H1 (cell line): ENCODE data around the gene SPRING1. TPM values are rescaled to one million over a fixed set of nuclear protein-coding genes. Genes with fewer than 3 reads are reported as not detected.

ENCODE experiments used
- EGR1 ChIP-seq: IDR thresholded peaks from 2 replicates; pipeline ENCODE4 v1.6.1; 2011; ENCODE audit warnings: low read depth, low read length, borderline replicate concordance
- FOSL1 ChIP-seq: IDR thresholded peaks from 2 replicates; pipeline ENCODE4 v1.6.1; 2011; ENCODE audit warnings: mild to moderate bottlenecking, low read depth, low read length, moderate library complexity; ENCODE audit not compliant: insufficient read depth
- JUND ChIP-seq: IDR thresholded peaks from 2 replicates; pipeline ENCODE4 v1.6.1; 2011; ENCODE audit warnings: mild to moderate bottlenecking, improper control_type of control experiment, low read length
- KDM4A ChIP-seq: IDR thresholded peaks from one replicate; pipeline ENCODE4 v1.7.1; 2012; ENCODE audit warnings: low read depth, mild to moderate bottlenecking, moderate library complexity, low read length, inconsistent platforms; ENCODE audit not compliant: severe bottlenecking
- NANOG ChIP-seq: IDR thresholded peaks from 2 replicates; pipeline ENCODE4 v1.6.1; 2011; ENCODE audit warnings: low read length, low read depth, mild to moderate bottlenecking, inconsistent platforms; ENCODE audit not compliant: insufficient read depth, poor library complexity, severe bottlenecking
- POLR2AphosphoS5 ChIP-seq: IDR thresholded peaks from 2 replicates; pipeline ENCODE4 v1.6.1; 2011; ENCODE audit warnings: low read depth, low read length
- RFX5 ChIP-seq: IDR thresholded peaks from 2 replicates; pipeline ENCODE4 v1.6.1; 2011; ENCODE audit warnings: low read depth, low read length, improper control_type of control experiment, borderline replicate concordance
- SP2 ChIP-seq: IDR thresholded peaks from 2 replicates; pipeline ENCODE4 v1.6.1; 2012; ENCODE audit warnings: mild to moderate bottlenecking, low read length, inconsistent platforms
- polyA plus RNA-seq, 7 experiments: library from polyadenylated mRNA; depleted of rRNA in 3 of 7; stranded (reverse) in 5 of 7; unstranded in 2 of 7; fragments of >200 nt in 5 of 7; fragments of 200-250 nt in 2 of 7; gene quantifications; 1 replicate in 5 of 7; 2 replicates in 1 of 7; 4 replicates in 1 of 7; pipeline versions ENCODE4 v1.2.1 to v1.2.3, GENCODE V29; 2011 to 2013; ENCODE audit warnings: missing spikeins in 2 of 7, mixed read lengths in 2 of 7
- small RNA-seq: library from polyadenylated mRNA; stranded (forward); fragments of <200 nt; extraction: miRNeasy Mini kit (QIAGEN cat#:217004); gene quantifications from one replicate; pipeline ENCODE3, GENCODE V24; 2013; ENCODE audit not compliant: insufficient read depth
- total RNA-seq: library from RNA; stranded (reverse); fragmentation: NEBNext Ultra II Directional; extraction: Animal tissue kit (Norgen Biotek cat#: 25700); gene quantifications from 2 replicates; pipeline ENCODE4 v1.2.1, GENCODE V29; 2021

SPRING1 gene
- total and polyA plus RNA-seq, 2 of the 8 experiments (the other 6 are each of a cell fraction or from before 2014, with no cell fraction given), result 14.3 to 46.5 TPM

DNA sequence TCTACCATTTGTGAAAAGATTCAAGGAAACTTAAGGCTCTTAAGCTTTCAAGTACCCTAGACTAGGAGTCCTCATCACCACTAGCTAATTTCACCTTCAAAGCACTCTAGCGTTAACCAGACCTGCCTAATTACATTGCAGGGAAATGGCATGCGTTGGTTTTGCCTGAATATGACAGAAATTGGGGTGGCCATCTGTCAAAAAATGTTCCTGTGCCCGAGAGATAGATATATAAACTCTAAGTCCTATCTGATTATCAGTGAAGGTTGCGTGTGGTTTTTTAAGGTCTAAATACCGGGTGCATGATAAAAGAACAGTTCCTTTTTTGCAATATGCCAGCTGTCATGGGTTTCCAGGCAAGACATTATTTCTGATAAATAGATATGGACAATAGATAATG is 48.3 kb downstream of the SPRING1 start (continued):
- TF ChIP-seq EGR1, result no peak
- no peak for TF ChIP-seq RFX5
- TF ChIP-seq NANOG, result no peak
- no peak for TF ChIP-seq SP2
- TF ChIP-seq FOSL1, result no peak
- no peak for TF ChIP-seq KDM4A
- TF ChIP-seq POLR2AphosphoS5, result no peak
- no peak for TF ChIP-seq JUND
- TF ChIP-seq, all 59 proteins: peak for 0

Small RNA genes lying within 50 kb of the gene (small RNA-seq; reads per million reads assigned to genes)
- gene RNU6-558P, result not detected

Other genes with a start within 250 kb of the SPRING1 start
- gene MAP1LC3B2, start 178.7 kb downstream of the SPRING1 start, total RNA-seq, result 1.3 and 1.5 TPM in 2 replicates
- 0.39 TPM in 2 replicates for gene MAP1LC3B2, start 178.7 kb downstream of the SPRING1 start, polyA plus RNA-seq (2011; rRNA removed)
- gene RNFT2, start 246 bp upstream of the SPRING1 start, total RNA-seq, result 32.0 and 33.1 TPM in 2 replicates
- 12.7 and 14.2 TPM in 2 replicates for gene RNFT2, start 246 bp upstream of the SPRING1 start, polyA plus RNA-seq (2011; rRNA removed)
- 2.7 TPM in 2 replicates for gene HRK, start 143.4 kb upstream of the SPRING1 start, total RNA-seq
- 1.1 and 1.6 TPM in 2 replicates for gene HRK, start 143.4 kb upstream of the SPRING1 start, polyA plus RNA-seq (2011; rRNA removed)
- 15.9 and 16.0 TPM in 2 replicates for gene FBXW8, start 172.9 kb upstream of the SPRING1 start, total RNA-seq
- gene FBXW8, start 172.9 kb upstream of the SPRING1 start, polyA plus RNA-seq (2011; rRNA removed), result 15.8 and 17.9 TPM in 2 replicates